GM18858 (cell line): ENCODE data around the gene C1QTNF6.
A peak's percentile ranks its signal among the peaks of the same experiment; 100 is the strongest.

Experiments
- ATAC-seq: cut with Tn5 transposase; IDR thresholded peaks from one replicate; pipeline ENCODE4 v1.9.1; 2021; ENCODE audit not compliant: unreplicated experiment

The C1QTNF6 gene

GRCh38 chr22:37163575-37164504 lies 24.2 kb downstream of the C1QTNF6 start:
- no peak for ATAC-seq

DNA sequence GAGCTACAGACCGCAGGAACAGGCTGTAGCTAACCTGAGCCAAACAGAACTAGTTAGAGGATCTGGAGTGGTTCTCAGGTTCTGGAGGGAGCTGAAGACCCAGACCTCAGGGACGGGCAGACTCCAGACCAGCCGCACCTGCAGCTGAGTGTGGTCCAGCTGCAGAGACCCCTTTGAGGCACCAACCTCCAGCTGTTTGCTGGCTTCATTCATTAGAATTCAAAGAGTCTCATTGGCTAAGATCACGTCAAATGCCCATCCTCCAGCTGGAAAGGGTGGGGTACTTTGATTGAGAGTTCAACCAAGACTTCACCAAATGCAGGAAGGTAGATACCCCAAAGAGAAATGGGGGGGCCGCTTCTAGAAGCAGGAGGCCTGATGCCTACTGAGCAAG lies 25.0 kb downstream of the C1QTNF6 start:
- no peak for ATAC-seq

GRCh38 chr22:37162221-37163095 lies 25.6 kb downstream of the C1QTNF6 start:
- ATAC-seq: peak; percentile 51

- no peak for ATAC-seq
Measured at GRCh38 chr22:37161443-37161842, 26.6 kb downstream of the C1QTNF6 start.

- ATAC-seq: no peak
Measured at GRCh38 chr22:37160027-37160426, 28.0 kb downstream of the C1QTNF6 start.

DNA sequence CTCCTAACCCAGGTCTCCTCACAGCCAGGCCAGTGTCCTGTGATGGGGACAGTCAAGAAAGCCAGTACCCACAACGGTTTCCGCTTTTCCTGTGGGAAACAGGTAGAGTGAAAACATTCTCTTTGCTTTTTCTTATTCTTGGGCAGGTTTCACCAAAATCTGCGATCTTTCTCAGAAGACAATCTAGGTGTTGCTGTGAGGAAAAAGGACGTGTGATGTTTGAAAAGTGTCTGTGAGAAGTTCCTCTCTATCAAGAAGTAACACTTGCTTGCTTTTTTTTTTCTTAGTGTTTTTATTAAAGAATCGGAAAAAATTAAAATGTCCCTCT lies 29.1 kb downstream of the C1QTNF6 start:
- ATAC-seq: no peak

- no peak for ATAC-seq
Measured at GRCh38 chr22:37157516-37158285, 30.3 kb downstream of the C1QTNF6 start.

DNA sequence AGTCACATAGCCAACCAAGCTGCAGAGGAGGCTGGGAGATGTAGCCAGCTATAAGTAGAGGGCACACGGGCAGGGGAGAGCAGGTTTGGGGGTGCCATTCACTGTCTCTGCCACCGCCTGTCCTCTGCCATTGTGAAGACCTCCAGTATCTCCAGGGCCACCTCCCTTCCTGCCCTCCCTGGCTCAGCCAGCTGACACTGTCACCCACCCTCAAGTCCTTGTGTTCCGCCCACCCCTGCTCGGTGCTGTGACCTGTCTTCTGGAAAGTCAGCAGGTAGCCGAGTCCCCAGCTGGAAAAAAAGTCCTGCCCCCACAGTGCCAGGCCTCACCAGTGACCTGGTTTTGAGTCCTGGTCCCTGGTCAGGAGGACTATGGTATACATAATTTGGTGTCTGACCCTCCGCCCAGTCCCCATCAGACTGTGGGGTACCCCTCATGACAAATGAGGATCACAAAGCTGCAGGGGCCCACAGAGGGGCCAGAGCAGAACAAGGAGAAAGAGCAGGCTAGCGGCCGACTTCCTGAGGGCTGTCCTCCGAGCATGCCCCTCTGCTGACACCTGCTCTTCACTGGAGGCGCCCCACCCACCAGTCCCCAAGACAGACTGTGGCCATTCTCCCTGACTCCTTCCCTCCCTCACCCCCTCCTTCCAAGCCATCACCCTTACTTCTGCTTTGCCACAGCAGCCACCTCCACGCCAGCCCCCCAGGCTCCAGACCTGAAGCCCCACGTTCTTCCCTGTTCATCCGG lies 31.2 kb downstream of the C1QTNF6 start:
- ATAC-seq: no peak

- ATAC-seq: no peak
Measured at GRCh38 chr22:37155971-37156370, 32.1 kb downstream of the C1QTNF6 start.

DNA sequence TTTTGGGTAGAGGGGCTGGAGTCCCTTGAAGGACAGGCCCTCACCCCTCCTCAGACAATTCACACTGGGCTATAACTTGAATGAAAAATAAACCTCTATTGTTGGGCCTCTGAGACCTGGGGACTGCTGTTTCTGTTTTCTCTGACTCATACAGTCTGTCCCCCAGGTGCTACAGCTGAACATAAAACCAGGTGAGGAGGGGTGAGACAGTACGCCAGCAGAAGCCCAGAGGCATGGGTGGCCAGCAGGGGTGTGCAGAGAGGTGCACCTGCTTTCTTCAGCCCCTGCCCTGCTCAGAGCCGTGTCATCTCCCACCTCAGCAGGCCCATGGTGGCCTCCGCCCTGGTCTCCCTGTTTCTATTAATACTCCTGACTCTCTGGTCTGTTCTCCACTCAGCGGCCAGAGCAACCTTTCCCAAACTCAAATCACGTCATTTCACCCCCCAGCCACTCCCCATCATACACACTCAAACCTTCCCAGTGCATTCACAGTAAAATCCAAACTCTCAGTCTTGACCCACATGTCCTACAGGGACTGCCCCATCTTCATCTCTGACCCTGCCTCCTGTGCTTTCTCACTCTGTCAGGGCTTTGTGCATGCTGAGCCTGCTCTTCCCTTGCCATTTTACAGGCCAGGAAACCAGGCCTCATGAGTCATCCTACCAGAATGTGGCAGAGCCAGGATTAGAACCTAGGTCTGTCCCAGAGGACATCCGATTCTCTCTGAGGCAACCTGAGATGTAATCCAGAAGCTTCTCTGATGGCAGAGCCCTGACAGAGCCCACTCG lies 32.9 kb downstream of the C1QTNF6 start:
- ATAC-seq: no peak

- no peak for ATAC-seq
Measured at GRCh38 chr22:37153901-37154300, 34.1 kb downstream of the C1QTNF6 start.

DNA sequence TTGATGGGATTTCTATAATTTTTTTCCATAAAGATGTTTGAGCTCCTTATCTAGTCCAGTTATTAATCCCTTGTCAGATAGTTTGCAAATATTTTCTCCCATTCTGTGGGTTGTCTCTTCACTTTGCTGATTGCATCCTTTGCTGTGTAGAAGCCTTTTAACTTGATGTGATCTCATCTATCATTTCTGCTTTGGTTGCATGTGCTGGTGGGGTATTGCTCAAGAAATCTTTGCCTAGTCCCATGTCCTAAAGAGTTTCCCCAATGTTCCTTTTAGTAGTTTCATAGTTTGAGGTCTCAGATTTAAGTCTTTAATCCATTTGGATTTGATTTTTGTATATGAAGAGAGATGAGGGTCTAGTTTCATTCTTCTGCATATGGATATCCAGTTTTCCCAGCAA lies 36.6 kb downstream of the C1QTNF6 start:
- ATAC-seq: no peak

GRCh38 chr22:37150701-37151100 lies 37.3 kb downstream of the C1QTNF6 start:
- ATAC-seq: no peak

- ATAC-seq: no peak
Measured at GRCh38 chr22:37148742-37149665, 39.0 kb downstream of the C1QTNF6 start.

- ATAC-seq: no peak
Measured at GRCh38 chr22:37148031-37148651, 39.9 kb downstream of the C1QTNF6 start.

DNA sequence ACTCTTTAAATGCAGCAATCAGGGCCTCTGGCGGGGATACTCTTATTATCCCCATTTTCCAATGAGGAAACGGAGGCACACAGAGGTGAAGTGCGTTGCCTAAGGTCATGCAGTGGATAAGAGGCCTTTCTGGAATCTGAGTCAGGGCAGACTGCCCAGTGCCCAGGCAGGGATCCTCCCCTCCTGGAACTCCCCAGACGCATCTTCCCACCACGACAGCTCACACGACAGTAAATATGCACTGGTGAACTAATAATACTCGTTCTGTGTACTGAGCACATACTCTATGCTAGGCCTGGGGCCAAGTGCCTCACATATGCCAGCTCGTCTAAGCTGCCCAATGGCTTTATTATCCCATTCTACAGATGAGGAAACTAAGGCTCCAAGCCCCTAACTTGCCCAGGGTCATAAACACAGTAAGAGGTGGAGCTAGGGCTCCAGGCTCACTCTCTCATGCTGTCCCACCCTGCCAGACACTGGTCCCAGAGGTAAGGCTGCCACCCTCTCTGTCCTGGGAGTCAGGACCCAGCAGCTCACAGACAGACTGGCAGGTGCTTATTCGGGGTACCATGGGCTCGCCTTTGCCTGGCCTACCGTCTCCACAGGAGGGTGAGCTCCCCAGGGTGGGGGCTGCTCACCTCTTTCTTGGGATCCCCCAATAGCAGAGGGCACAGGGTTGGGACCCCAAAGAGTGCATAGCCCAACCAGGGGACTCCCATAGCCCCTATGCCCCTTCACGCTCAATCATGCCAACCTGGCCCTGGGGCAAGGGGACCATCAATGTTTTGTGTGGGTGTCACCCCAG lies 40.7 kb downstream of the C1QTNF6 start:
- ATAC-seq: no peak

DNA sequence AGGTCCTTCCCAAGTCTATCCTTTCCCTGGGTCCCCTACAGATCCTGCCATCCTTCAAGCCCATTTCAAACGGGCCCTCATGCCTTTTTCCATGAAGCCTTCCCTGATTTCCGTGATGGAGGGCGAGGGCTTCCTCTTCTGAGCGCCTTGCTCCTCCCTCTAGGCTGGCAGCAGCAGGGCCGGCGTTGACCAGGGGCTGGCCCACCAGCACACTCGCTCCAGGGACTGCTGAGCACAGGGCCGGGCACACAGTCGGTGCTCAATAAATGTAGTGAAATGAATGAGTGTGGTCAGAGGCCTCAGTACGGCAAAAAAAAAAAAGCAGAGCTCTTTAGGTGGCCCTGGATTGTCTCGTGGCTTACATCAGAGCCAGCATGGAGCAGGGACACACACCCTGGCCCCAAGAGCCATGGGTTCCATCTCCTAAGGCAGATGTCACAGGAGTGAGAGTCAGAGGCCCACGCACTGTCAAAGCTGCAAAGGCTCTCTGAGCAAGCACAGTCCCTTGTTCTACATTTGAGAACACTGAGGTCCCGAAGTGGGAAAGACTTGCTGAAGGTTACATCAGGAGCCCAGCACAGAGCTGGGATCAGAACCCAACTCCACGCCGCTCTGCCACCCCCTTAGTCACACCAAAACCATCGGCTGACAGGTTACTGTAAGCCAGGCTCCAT lies 41.4 kb downstream of the C1QTNF6 start:
- ATAC-seq: no peak
